Trophoblast cell (in vitro differentiated cells and primary cell): ENCODE measurements around the gene TRPV5.

Source experiments
- DNase-seq, 2 donors: peaks; one replicate each; pipeline ENCODE4 v3.0.0-alpha.2; 2016
- H2AFZ ChIP-seq: 2 replicates; pipeline ENCODE4 v1.6.1; 2013; ENCODE audit warnings: low read length, moderate library complexity, mild to moderate bottlenecking; ENCODE audit not compliant: insufficient read depth, poor library complexity
- H2AK5ac ChIP-seq: 2 replicates; pipeline ENCODE4 v1.6.1; 2013; ENCODE audit warnings: mild to moderate bottlenecking, low read length
- H2BK120ac ChIP-seq: 2 replicates; pipeline ENCODE4 v1.6.1; 2013; ENCODE audit warnings: low read length, mild to moderate bottlenecking, moderate library complexity; ENCODE audit not compliant: insufficient read depth, poor library complexity
- H2BK12ac ChIP-seq: 2 replicates; pipeline ENCODE4 v1.6.1; 2013; ENCODE audit warnings: mild to moderate bottlenecking, low read length, moderate library complexity
- H2BK5ac ChIP-seq: 2 replicates; pipeline ENCODE4 v1.6.1; 2013; ENCODE audit warnings: low read length, low read depth, moderate library complexity, mild to moderate bottlenecking; ENCODE audit not compliant: poor library complexity
- H3K14ac ChIP-seq: 2 replicates; pipeline ENCODE4 v1.6.1; 2013; ENCODE audit warnings: mild to moderate bottlenecking, low read length
- H3K18ac ChIP-seq: 2 replicates; pipeline ENCODE4 v1.6.1; 2013; ENCODE audit warnings: mild to moderate bottlenecking, low read length
- H3K23ac ChIP-seq: 2 replicates; pipeline ENCODE4 v1.6.1; 2013; ENCODE audit warnings: low read length
- H3K27ac ChIP-seq: 2 replicates; pipeline ENCODE4 v1.5.1; 2013; ENCODE audit warnings: low read depth, mild to moderate bottlenecking, inconsistent platforms, low read length, moderate library complexity
- H3K27me3 ChIP-seq: 2 replicates; pipeline ENCODE4 v1.6.1; 2013; ENCODE audit warnings: inconsistent platforms, mild to moderate bottlenecking, low read length, moderate library complexity; ENCODE audit not compliant: insufficient read depth
- H3K36me3 ChIP-seq, 2 experiments: 1 replicate in 1 of 2; 2 replicates in 1 of 2; pipeline ENCODE4 v1.6.1; 2013; ENCODE audit warnings: low read length in 2 of 2, mild to moderate bottlenecking in 2 of 2, moderate library complexity in 1 of 2; ENCODE audit not compliant: insufficient read depth in 2 of 2, control insufficient read depth in 1 of 2
- H3K4ac ChIP-seq: 2 replicates; pipeline ENCODE4 v1.6.1; 2013; ENCODE audit warnings: low read depth, mild to moderate bottlenecking, low read length, moderate library complexity
- H3K4me1 ChIP-seq, 2 experiments: 1 replicate in 1 of 2; 2 replicates in 1 of 2; pipeline ENCODE4 v1.6.1; 2013; ENCODE audit warnings: low read length in 2 of 2, mild to moderate bottlenecking in 2 of 2, moderate library complexity in 1 of 2; ENCODE audit not compliant: insufficient read depth in 2 of 2, control insufficient read depth in 1 of 2
- H3K4me2 ChIP-seq: 2 replicates; pipeline ENCODE4 v1.6.1; 2013; ENCODE audit warnings: inconsistent platforms, mild to moderate bottlenecking, low read length, moderate library complexity
- H3K4me3 ChIP-seq: 2 replicates; pipeline ENCODE4 v1.5.1; 2013; ENCODE audit warnings: mild to moderate bottlenecking, low read depth, low read length, inconsistent platforms
- H3K79me1 ChIP-seq: one replicate; pipeline ENCODE4 v1.6.1; 2013; ENCODE audit warnings: low read length
- H3K79me2 ChIP-seq: 2 replicates; pipeline ENCODE4 v1.6.1; 2013; ENCODE audit warnings: low read length, mild to moderate bottlenecking; ENCODE audit not compliant: control insufficient read depth, insufficient read depth, poor library complexity
- H3K9ac ChIP-seq: 2 replicates; pipeline ENCODE4 v1.6.1; 2013; ENCODE audit warnings: mild to moderate bottlenecking, low read length
- H3K9me3 ChIP-seq: 2 replicates; pipeline ENCODE4 v1.6.1; 2013; ENCODE audit warnings: low read depth, mild to moderate bottlenecking, control low read depth, inconsistent platforms, low read length; ENCODE audit not compliant: insufficient read depth
- H4K12ac ChIP-seq: 2 replicates; pipeline ENCODE4 v1.6.1; 2013; ENCODE audit warnings: low read depth, mild to moderate bottlenecking, low read length, moderate library complexity
- H4K8ac ChIP-seq: 2 replicates; pipeline ENCODE4 v1.6.1; 2013; ENCODE audit warnings: low read depth, mild to moderate bottlenecking, low read length, moderate library complexity
- H4K91ac ChIP-seq: one replicate; pipeline ENCODE4 v1.6.1; 2013; ENCODE audit warnings: low read depth, mild to moderate bottlenecking, low read length, moderate library complexity
- WGBS: extraction: QIAGEN DNeasy Blood & Tissue Kit; methylation state at CpG from one replicate; pipeline ENCODE4 v1.1.7; 2013; ENCODE audit warnings: missing lambda C conversion rate; ENCODE audit not compliant: insufficient read length, insufficient coverage; ENCODE audit errors: extremely low coverage; 5-methylcytosine and 5-hydroxymethylcytosine counted together

TRPV5 gene

DNA sequence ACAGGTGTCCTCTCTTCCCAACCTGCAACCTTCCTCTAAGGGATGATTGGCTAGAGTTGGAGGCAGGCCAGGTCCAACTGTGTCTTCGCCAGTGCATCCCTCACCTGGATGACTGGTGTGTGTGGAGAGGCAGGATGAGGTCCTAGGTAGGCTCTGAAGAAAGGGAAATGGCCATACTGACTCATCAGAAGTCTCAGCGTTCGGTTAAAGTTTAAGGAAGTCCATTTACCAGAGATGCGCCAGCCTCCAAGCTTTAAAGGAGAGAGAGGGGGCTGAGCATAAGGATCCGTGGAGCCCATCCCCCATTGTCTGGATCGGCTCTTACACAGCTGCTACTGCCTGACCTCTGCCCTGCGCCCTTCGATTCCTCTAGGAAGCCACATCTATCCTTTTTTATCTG, 24.2 kb upstream of the TRPV5 start:
- no peak overlapping the region for H3K4me3 ChIP-seq
- H2AFZ ChIP-seq = no peak overlapping the region
- no peak overlapping the region for H2BK120ac ChIP-seq
- no peak overlapping the region for H2AK5ac ChIP-seq
- no peak overlapping the region for H3K14ac ChIP-seq
- WGBS = no CpG with 5 or more reads among the region's 8 CpGs
- H3K18ac ChIP-seq = no peak overlapping the region
- H3K79me2 ChIP-seq = no peaks in the 10 kb centered on the region
- no peak overlapping the region for H3K23ac ChIP-seq
- H3K4me2 ChIP-seq = peak overlapping the region; percentile 23
- H3K9me3 ChIP-seq = peaks cover 8% of the 10 kb centered on the region
- H3K27me3 ChIP-seq = no peaks in the 10 kb centered on the region
- H4K8ac ChIP-seq = no peak overlapping the region
- peaks cover 6% of the 10 kb centered on the region for H3K79me1 ChIP-seq
- peaks cover 10 to 11% of the 10 kb centered on the region in 2 experiments for H3K4me1 ChIP-seq
- peak in 1 of 2 donors; percentile 18 for DNase-seq
- H4K12ac ChIP-seq = no peak overlapping the region
- H3K27ac ChIP-seq = peak overlapping the region; percentile 58
- H3K36me3 ChIP-seq = no peaks in the 10 kb centered on the region
- no peak overlapping the region for H2BK12ac ChIP-seq
- no peak overlapping the region for H4K91ac ChIP-seq
- no peak overlapping the region for H3K4ac ChIP-seq
- no peak overlapping the region for H3K9ac ChIP-seq
- no peak overlapping the region for H2BK5ac ChIP-seq

GRCh38 chr7:142956951-142957623, 23.5 kb upstream of the TRPV5 start:
- Histone ChIP-seq H3K79me2 (no peaks in the 10 kb centered on the region), H3K79me1 (peaks cover 6% of the 10 kb centered on the region), H2AFZ (no peak overlapping the region), H2BK120ac (no peak overlapping the region), H3K4me2 (peak overlapping the region; percentile 48), H4K12ac (no peak overlapping the region), H2BK5ac (peak overlapping the region; percentile 73), H3K9me3 (peaks cover 8% of the 10 kb centered on the region), H3K36me3 (no peaks in the 10 kb centered on the region), H3K4me3 (no peak overlapping the region), H3K4ac (no peak overlapping the region), H4K8ac (no peak overlapping the region), H3K27me3 (no peaks in the 10 kb centered on the region), H3K18ac (no peak overlapping the region), H2BK12ac (no peak overlapping the region), H3K9ac (no peak overlapping the region), H3K27ac (peak overlapping the region; percentile 62), H3K23ac (no peak overlapping the region), H2AK5ac (no peak overlapping the region), H4K91ac (no peak overlapping the region), H3K4me1 (peaks cover 10 to 11% of the 10 kb centered on the region in 2 experiments), H3K14ac (no peak overlapping the region)
- no CpG with 5 or more reads among the region's 3 CpGs for WGBS
- peak; percentile 93 to 95 for DNase-seq

DNA sequence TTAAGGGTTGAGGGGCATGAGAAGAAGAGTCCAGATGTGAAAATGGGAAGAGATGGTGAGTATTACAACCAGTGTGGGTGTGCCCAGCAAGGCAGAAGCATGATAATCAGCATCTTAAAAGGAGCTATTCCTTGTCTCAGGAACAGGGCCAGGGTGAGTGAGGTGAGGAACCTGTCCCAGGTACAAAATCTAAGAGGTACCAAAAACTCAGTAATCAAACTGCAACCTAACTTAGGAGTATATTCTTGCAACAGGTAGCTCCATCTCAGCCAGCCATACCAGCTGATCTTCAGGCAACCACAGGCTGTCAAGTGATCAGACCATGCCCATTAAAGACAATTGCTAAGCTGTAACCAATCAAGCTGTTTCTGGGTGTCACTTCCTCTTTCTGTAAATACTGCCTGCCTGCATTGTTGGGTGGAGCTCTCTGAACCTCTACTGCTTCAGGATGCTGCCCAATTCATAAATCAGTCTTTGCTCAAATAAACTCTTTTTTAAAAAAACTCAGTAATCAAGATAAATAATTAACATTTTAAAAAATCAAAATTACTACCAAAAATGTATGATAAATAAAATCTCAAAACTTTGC, 21.2 kb upstream of the TRPV5 start:
- peaks cover 8% of the 10 kb centered on the region for H3K9me3 ChIP-seq
- DNase-seq = no peak

GRCh38 chr7:142950235-142950634, 16.7 kb upstream of the TRPV5 start:
- no peak overlapping the region for H3K4me3 ChIP-seq
- no peaks in the 10 kb centered on the region for H3K36me3 ChIP-seq
- H2BK12ac ChIP-seq = no peak overlapping the region
- H4K12ac ChIP-seq = no peak overlapping the region
- no peaks in the 10 kb centered on the region for H3K27me3 ChIP-seq
- H3K18ac ChIP-seq = no peak overlapping the region
- no peak overlapping the region for H3K4me2 ChIP-seq
- H3K14ac ChIP-seq = no peak overlapping the region
- no peak for DNase-seq
- H3K4me1 ChIP-seq = no peaks in the 10 kb centered on the region
- H3K9me3 ChIP-seq = peaks cover 8% of the 10 kb centered on the region
- no peak overlapping the region for H2AK5ac ChIP-seq
- H3K4ac ChIP-seq = no peak overlapping the region
- no peak overlapping the region for H3K9ac ChIP-seq
- no peak overlapping the region for H2BK120ac ChIP-seq
- H3K79me1 ChIP-seq = no peaks in the 10 kb centered on the region
- H2BK5ac ChIP-seq = no peak overlapping the region
- no peak overlapping the region for H3K23ac ChIP-seq
- no peak overlapping the region for H2AFZ ChIP-seq
- H3K79me2 ChIP-seq = no peaks in the 10 kb centered on the region
- no peak overlapping the region for H4K91ac ChIP-seq
- no peak overlapping the region for H3K27ac ChIP-seq
- no peak overlapping the region for H4K8ac ChIP-seq

More for the DNA sequence above, 21.2 kb upstream of the TRPV5 start:
- Histone ChIP-seq H3K4me1 (peaks cover 10 to 11% of the 10 kb centered on the region in 2 experiments), H2BK12ac (no peak overlapping the region), H3K4me2 (no peak overlapping the region), H3K27ac (no peak overlapping the region), H3K4me3 (no peak overlapping the region), H3K36me3 (no peaks in the 10 kb centered on the region), H3K4ac (no peak overlapping the region), H3K27me3 (no peaks in the 10 kb centered on the region), H2AK5ac (no peak overlapping the region), H3K79me2 (no peaks in the 10 kb centered on the region), H2AFZ (no peak overlapping the region), H2BK120ac (no peak overlapping the region), H4K12ac (no peak overlapping the region), H2BK5ac (no peak overlapping the region), H3K14ac (no peak overlapping the region), H3K23ac (no peak overlapping the region), H4K91ac (no peak overlapping the region), H3K79me1 (peaks cover 6% of the 10 kb centered on the region), H4K8ac (no peak overlapping the region), H3K9ac (no peak overlapping the region), H3K18ac (no peak overlapping the region)
